A549 (cell line): ENCODE results near the gene CABCOCO1. TPM values are rescaled to one million over a fixed set of nuclear protein-coding genes. Genes with fewer than 3 reads are reported as not detected.
A peak's percentile ranks its signal among the peaks of the same experiment; 100 is the strongest.

Experiments
- ATAC-seq, 2 experiments: fragments of 200-7000 bp in 1 of 2; fragments of >200 bp in 1 of 2; cut with Nextera tagmentation in 1 of 2; cut with Tn5 transposase in 1 of 2; 3 replicates each; pipeline versions ENCODE4 v1.8.0 to v1.9.1; 2018 to 2020; ENCODE audit warnings: mild to moderate bottlenecking in 1 of 2, moderate library complexity in 1 of 2
- CTCF ChIA-PET: fragments of 300-600 bp; sonication (Branson Sonifier 250); formaldehyde crosslinking; extraction: SDS; loops from one replicate; lab custom pipeline; 2021; ENCODE audit warnings: antibody characterized with exemption, inconsistent platforms; lab: Yijun Ruan, JAX
- POLR2A ChIA-PET: fragments of 350-600 bp; formaldehyde crosslinking; extraction: SDS; loops from one replicate; lab custom pipeline; 2021; ENCODE audit warnings: antibody characterized with exemption, inconsistent platforms; lab: Yijun Ruan, JAX
- DNase-seq, 2 experiments: peaks; one replicate each; pipeline versions ENCODE4 v3.0.0 to v3.0.0-alpha.2; 2011 to 2016; ENCODE audit warnings: low read depth in 1 of 2, low spot score in 1 of 2
- FAIRE-seq: peaks from 2 replicates; lab custom pipeline; 2011; peaks lifted over from hg19 to GRCh38; lab: Jason Lieb, UNC
- H3K27ac ChIP-seq, 2 experiments: fragments of >200 bp; sonication (Bioruptor Twin); formaldehyde crosslinking; 3 replicates each; pipeline ENCODE4 v1.5.1; 2016 to 2017
- H3K4me1 ChIP-seq: fragments of >200 bp; sonication (Bioruptor Twin); formaldehyde crosslinking; 3 replicates; pipeline ENCODE4 v1.6.1; 2016
- H3K4me2 ChIP-seq: fragments of >200 bp; sonication (Bioruptor Twin); formaldehyde crosslinking; 3 replicates; pipeline ENCODE4 v1.6.1; 2016
- H3K4me3 ChIP-seq: fragments of >200 bp; sonication (Bioruptor Twin); formaldehyde crosslinking; 3 replicates; pipeline ENCODE4 v1.5.1; 2016
- H3K9me3 ChIP-seq: fragments of >200 bp; sonication (Bioruptor Twin); formaldehyde crosslinking; 3 replicates; pipeline ENCODE4 v1.6.1; 2016
- BHLHE40 ChIP-seq: IDR thresholded peaks from 2 replicates; pipeline ENCODE4 v1.6.1; 2012; ENCODE audit warnings: low read depth, low read length, inconsistent platforms
- CBX2 ChIP-seq: fragments of 200-600 bp; sonication (generic); IDR thresholded peaks from 2 replicates; pipeline ENCODE4 v1.6.1; 2016; ENCODE audit warnings: low read depth, mild to moderate bottlenecking, borderline replicate concordance
- CBX8 ChIP-seq: fragments of 200-600 bp; sonication (generic); IDR thresholded peaks from 2 replicates; pipeline ENCODE4 v1.6.1; 2016
- CEBPB ChIP-seq, 2 experiments: fragments of >200 bp in 1 of 2; sonication (Bioruptor Twin) in 1 of 2; formaldehyde crosslinking in 1 of 2; IDR thresholded peaks; 2 replicates each; pipeline ENCODE4 v1.6.1; 2012 to 2016
- CHD2 ChIP-seq: fragments of 150-350 bp; IDR thresholded peaks from 2 replicates; pipeline ENCODE4 v1.6.1; 2014; ENCODE audit warnings: low read length; ENCODE audit not compliant: partially characterized antibody
- CHD4 ChIP-seq: fragments of 200-600 bp; sonication (generic); IDR thresholded peaks from 2 replicates; pipeline ENCODE4 v1.6.1; 2016; ENCODE audit warnings: antibody characterized with exemption, mild to moderate bottlenecking, borderline replicate concordance
- ELK1 ChIP-seq: fragments of 150-350 bp; IDR thresholded peaks from 2 replicates; pipeline ENCODE4 v1.6.1; 2014; ENCODE audit warnings: low read depth, mild to moderate bottlenecking, low read length
- EP300 ChIP-seq, 2 experiments: fragments of >200 bp; sonication (Bioruptor Twin); formaldehyde crosslinking; IDR thresholded peaks; 2 replicates in 1 of 2; 3 replicates in 1 of 2; pipeline ENCODE4 v1.6.1; 2016 to 2017
- GATA3 ChIP-seq: IDR thresholded peaks from 2 replicates; pipeline ENCODE4 v1.6.1; 2012; ENCODE audit warnings: borderline replicate concordance
- HDAC2 ChIP-seq: fragments of 200-600 bp; sonication (generic); IDR thresholded peaks from 2 replicates; pipeline ENCODE4 v1.6.1; 2016
- HEYL ChIP-seq: fragments of 250-450 bp; sonication (Bioruptor Pico); IDR thresholded peaks from 2 replicates; pipeline ENCODE4 v1.8.0; 2021; ENCODE audit warnings: mild to moderate bottlenecking, moderate library complexity
- HOXA7 ChIP-seq: fragments of 250-450 bp; sonication (Bioruptor Pico); IDR thresholded peaks from 2 replicates; pipeline ENCODE4 v1.5.0; 2020; ENCODE audit warnings: mild to moderate bottlenecking, moderate library complexity
- HOXB5 ChIP-seq: fragments of 250-450 bp; sonication (Bioruptor Pico); IDR thresholded peaks from 2 replicates; pipeline ENCODE4 v1.5.0; 2020; ENCODE audit warnings: mild to moderate bottlenecking, moderate library complexity
- KDM5A ChIP-seq: fragments of 200-600 bp; sonication (generic); IDR thresholded peaks from 2 replicates; pipeline ENCODE4 v1.6.1; 2016; ENCODE audit warnings: antibody characterized with exemption, mild to moderate bottlenecking
- MAX ChIP-seq: IDR thresholded peaks from 2 replicates; pipeline ENCODE4 v1.6.1; 2012
- NFE2L2 ChIP-seq: fragments of 150-350 bp; conservative IDR thresholded peaks from 2 replicates; pipeline ENCODE4 v1.6.1; 2014; ENCODE audit warnings: low read length
- PBX3 ChIP-seq: IDR thresholded peaks from 2 replicates; pipeline ENCODE4 v1.6.1; 2012
- PHF8 ChIP-seq: fragments of 200-600 bp; sonication (generic); IDR thresholded peaks from 2 replicates; pipeline ENCODE4 v1.6.1; 2016; ENCODE audit warnings: low read depth, mild to moderate bottlenecking, antibody characterized with exemption, moderate library complexity, borderline replicate concordance
- RAD21 ChIP-seq, 2 experiments: fragments of >200 bp in 1 of 2; sonication (Bioruptor Twin) in 1 of 2; formaldehyde crosslinking in 1 of 2; IDR thresholded peaks in 1 of 2; conservative IDR thresholded peaks in 1 of 2; 2 replicates in 1 of 2; 3 replicates in 1 of 2; pipeline ENCODE4 v1.6.1; 2012 to 2018; ENCODE audit warnings: inconsistent platforms in 1 of 2
- SREBF2 ChIP-seq: fragments of 450-650 bp; IDR thresholded peaks from 2 replicates; pipeline ENCODE4 v1.6.1; 2014; ENCODE audit warnings: mild to moderate bottlenecking, moderate library complexity
- ZFP36 ChIP-seq: fragments of 450-650 bp; IDR thresholded peaks from 2 replicates; pipeline ENCODE4 v1.6.1; 2014; ENCODE audit warnings: borderline replicate concordance; ENCODE audit not compliant: partially characterized antibody
- ZSCAN20 ChIP-seq: fragments of 250-450 bp; sonication (Bioruptor Pico); IDR thresholded peaks from 2 replicates; pipeline ENCODE4 v1.8.0; 2022; ENCODE audit warnings: mild to moderate bottlenecking, moderate library complexity
- WGBS: methylation state at CpG from one replicate; pipeline ENCODE4 v1.1.6; 2017; ENCODE audit errors: missing lambda C conversion rate; 5-methylcytosine and 5-hydroxymethylcytosine counted together
- polyA plus RNA-seq, 4 experiments: library from polyadenylated mRNA; depleted of rRNA in 3 of 4; stranded (reverse); fragments of >200 nt; fragmentation: RNase III in 1 of 4; extraction: RNeasy Plus Mini Kit Qiagen cat#74134 plus additional on column Dnase treatment in 1 of 4; gene quantifications; 2 replicates in 3 of 4; 3 replicates in 1 of 4; pipeline ENCODE4 v1.2.3, GENCODE V29; 2011 to 2017
- TF ChIP-seq, protein P1 (sequence below): fragments of >200 bp; sonication (Bioruptor Twin); formaldehyde crosslinking; IDR thresholded peaks from 2 replicates; pipeline ENCODE4 v1.6.1; 2016
- TF ChIP-seq, protein P2 (sequence below): fragments of >200 bp; sonication (Bioruptor Twin); formaldehyde crosslinking; IDR thresholded peaks from 3 replicates; pipeline ENCODE4 v1.6.1; 2016
- TF ChIP-seq, protein P3 (sequence below): fragments of 250-450 bp; sonication (Bioruptor Pico); IDR thresholded peaks from 2 replicates; pipeline ENCODE4 v1.5.0; 2021; ENCODE audit warnings: mild to moderate bottlenecking, moderate library complexity, borderline replicate concordance
- TF ChIP-seq, protein P4 (sequence below): IDR thresholded peaks from 2 replicates; pipeline ENCODE4 v1.6.1; 2012; ENCODE audit warnings: low read depth, borderline replicate concordance

Gene CABCOCO1
- polyA plus RNA-seq, 2 of the 4 experiments (the other 2 are of a cell fraction) = 0.77 to 1.1 TPM

- no peak for FAIRE-seq
- CTCF ChIA-PET = no interaction called here
- WGBS = 60% methylated on average over 2 of the region's 2 CpGs
These were observed 9.0 kb upstream of the CABCOCO1 start for GRCh38 chr10:61653699-61654098.

GRCh38 chr10:61655335-61655851 is 7.3 kb upstream of the CABCOCO1 start:
- CTCF ChIA-PET = no interaction called here
- FAIRE-seq = no peak
- Histone ChIP-seq H3K9me3 (no peaks in the 10 kb centered on the region), H3K4me1 (no peaks in the 10 kb centered on the region)
- ATAC-seq = no peak
- DNase-seq = no peak
- no peak for TF ChIP-seq ZSCAN20 (CRISPR knock-in tag)
- no peak for TF ChIP-seq CBX8
- TF ChIP-seq, protein P1, sequence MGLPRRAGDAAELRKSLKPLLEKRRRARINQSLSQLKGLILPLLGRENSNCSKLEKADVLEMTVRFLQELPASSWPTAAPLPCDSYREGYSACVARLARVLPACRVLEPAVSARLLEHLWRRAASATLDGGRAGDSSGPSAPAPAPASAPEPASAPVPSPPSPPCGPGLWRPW = no peak
- TF ChIP-seq, all 56 proteins: peak for 0
- Histone ChIP-seq H3K27ac (no peak overlapping the region), H3K4me2 (no peak overlapping the region), H3K4me3 (no peak overlapping the region)
- POLR2A ChIA-PET = no interaction called here

More at GRCh38 chr10:61653699-61654098, 9.0 kb upstream of the CABCOCO1 start:
- H3K9me3 ChIP-seq = no peaks in the 10 kb centered on the region
- no peak overlapping the region for H3K27ac ChIP-seq
- H3K4me2 ChIP-seq = no peak overlapping the region
- no peaks in the 10 kb centered on the region for H3K4me1 ChIP-seq
- H3K4me3 ChIP-seq = no peak overlapping the region
- TF ChIP-seq CHD4 (no peak), KDM5A (no peak), RAD21 (conservative IDR thresholded peaks at IDR 0.05 in 1 of 2, IDR thresholded peaks at IDR 0.05 in 1 of 2) (no peak), HEYL (CRISPR knock-in tag) (no peak), MAX (no peak), PHF8 (no peak), GATA3 (no peak), ELK1 (no peak), HOXB5 (CRISPR knock-in tag) (no peak)
- DNase-seq (no peak), ATAC-seq (no peak)
- POLR2A ChIA-PET = no interaction called here

DNA sequence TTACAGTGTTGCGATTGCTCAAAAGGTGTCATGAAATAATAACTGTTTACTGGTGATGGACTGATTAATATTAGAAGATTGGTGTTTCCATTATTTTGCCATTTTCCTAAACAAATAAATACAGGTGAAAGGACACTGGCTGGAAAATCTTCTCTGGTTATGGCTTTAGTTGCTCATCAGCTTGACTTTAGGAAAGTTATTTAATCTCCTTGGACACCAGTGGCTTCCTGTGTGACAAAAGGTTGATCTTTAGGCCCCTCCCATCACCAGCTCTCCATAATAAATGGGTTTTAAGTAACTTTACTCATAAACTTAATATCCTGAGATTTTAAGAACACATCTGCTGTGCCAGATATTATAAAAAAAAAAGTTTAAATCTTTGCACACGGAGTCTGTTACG is 737 bp downstream of the CABCOCO1 start:
- FAIRE-seq (no peak), DNase-seq (no peak), ATAC-seq (0 out of 6 replicates have a peak, but pooled peaks of 1 of the 2 experiments have one; percentile 14)
- Histone ChIP-seq H3K27ac (peak overlapping the region; percentile 71 to 89; a peak in 3 of 6 replicates), H3K4me2 (peak overlapping the region; percentile 68), H3K4me1 (peaks cover 18% of the 10 kb centered on the region; the same call in 2 of the 3 replicates), H3K9me3 (no peaks in the 10 kb centered on the region), H3K4me3 (peak overlapping the region; percentile 56)
- ChIA-PET CTCF (interaction anchor here (1.2 to 1.7 kb wide), 2 partner anchors 21 to 75 kb away, joined by 3 to 4 read pairs; no protein-coding TSS in a partner anchor), POLR2A (no interaction called here)
- TF ChIP-seq, protein P2, sequence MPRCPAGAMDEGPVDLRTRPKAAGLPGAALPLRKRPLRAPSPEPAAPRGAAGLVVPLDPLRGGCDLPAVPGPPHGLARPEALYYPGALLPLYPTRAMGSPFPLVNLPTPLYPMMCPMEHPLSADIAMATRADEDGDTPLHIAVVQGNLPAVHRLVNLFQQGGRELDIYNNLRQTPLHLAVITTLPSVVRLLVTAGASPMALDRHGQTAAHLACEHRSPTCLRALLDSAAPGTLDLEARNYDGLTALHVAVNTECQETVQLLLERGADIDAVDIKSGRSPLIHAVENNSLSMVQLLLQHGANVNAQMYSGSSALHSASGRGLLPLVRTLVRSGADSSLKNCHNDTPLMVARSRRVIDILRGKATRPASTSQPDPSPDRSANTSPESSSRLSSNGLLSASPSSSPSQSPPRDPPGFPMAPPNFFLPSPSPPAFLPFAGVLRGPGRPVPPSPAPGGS = no peak
- no peak for TF ChIP-seq PBX3
- TF ChIP-seq HDAC2 = no peak
- no peak for TF ChIP-seq CEBPB (IDR thresholded peaks at IDR 0.05)
- TF ChIP-seq, protein P3, sequence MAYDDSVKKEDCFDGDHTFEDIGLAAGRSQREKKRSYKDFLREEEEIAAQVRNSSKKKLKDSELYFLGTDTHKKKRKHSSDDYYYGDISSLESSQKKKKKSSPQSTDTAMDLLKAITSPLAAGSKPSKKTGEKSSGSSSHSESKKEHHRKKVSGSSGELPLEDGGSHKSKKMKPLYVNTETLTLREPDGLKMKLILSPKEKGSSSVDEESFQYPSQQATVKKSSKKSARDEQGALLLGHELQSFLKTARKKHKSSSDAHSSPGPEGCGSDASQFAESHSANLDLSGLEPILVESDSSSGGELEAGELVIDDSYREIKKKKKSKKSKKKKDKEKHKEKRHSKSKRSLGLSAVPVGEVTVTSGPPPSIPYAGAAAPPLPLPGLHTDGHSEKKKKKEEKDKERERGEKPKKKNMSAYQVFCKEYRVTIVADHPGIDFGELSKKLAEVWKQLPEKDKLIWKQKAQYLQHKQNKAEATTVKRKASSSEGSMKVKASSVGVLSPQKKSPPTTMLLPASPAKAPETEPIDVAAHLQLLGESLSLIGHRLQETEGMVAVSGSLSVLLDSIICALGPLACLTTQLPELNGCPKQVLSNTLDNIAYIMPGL (CRISPR knock-in tag) = no peak
- no peak for TF ChIP-seq CBX2
- TF ChIP-seq SREBF2 = no peak
- TF ChIP-seq HOXA7 (CRISPR knock-in tag) = no peak
- no peak for TF ChIP-seq ZFP36
- TF ChIP-seq NFE2L2 = no peak
- TF ChIP-seq CHD2 = no peak
- TF ChIP-seq BHLHE40 = no peak
- TF ChIP-seq, protein P4, sequence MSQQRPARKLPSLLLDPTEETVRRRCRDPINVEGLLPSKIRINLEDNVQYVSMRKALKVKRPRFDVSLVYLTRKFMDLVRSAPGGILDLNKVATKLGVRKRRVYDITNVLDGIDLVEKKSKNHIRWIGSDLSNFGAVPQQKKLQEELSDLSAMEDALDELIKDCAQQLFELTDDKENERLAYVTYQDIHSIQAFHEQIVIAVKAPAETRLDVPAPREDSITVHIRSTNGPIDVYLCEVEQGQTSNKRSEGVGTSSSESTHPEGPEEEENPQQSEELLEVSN = no peak
- no peak for TF ChIP-seq EP300 (IDR thresholded peaks at IDR 0.05)
- WGBS = 80% methylated on average over 3 of the region's 3 CpGs
